ENCODE data around the gene IL12RB1.

DNA sequence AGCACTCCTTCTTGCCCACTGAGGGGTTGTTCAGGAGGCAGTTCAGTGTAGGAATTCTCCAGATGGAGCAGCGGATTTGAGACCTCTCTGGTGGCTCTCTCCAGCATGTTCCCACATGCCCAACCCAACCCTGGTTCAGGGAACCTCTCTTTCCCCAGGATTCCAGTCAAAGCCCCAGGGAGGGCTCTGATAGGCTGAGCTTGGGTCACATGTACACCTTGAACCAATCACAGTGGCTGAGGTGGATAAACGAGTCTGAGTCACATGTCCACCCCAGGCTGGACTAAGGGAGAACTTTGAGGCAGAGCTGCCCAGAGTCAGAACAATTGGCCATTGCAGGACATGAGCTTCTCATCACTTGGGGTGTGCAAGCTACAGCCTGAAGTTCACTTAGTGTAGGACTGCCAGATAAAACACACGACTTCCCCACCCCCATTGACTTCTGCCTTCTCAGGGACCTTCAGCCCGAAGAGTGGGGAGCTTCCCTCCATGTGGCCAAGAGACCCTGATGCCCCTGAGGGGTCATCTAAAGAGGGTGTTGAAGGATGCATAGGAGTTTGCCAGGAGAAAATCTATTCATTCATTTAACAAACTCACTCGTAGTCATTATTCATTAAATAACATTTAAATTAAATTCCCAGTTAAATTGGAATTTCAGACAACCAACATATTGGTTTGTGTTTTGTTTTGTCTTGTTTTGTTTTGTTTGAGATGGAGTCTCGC lies 6.9 kb upstream of the IL12RB1 start:
- TF ChIP-seq CTCF (IDR thresholded peaks at IDR 0.05; ENCODE audit: insufficient read depth, low read length, poor library complexity, severe bottlenecking), result no peak
- no peak for TF ChIP-seq EZH2phosphoT487 (conservative IDR thresholded peaks at IDR 0.05; ENCODE audit: low read length)
